HG02943 (cell line): ENCODE measurements around the gene INTS11.

Source experiments
- ATAC-seq: cut with Tn5 transposase; IDR thresholded peaks from one replicate; pipeline ENCODE4 v1.9.1; 2021; ENCODE audit warnings: mild to moderate bottlenecking, low read depth, moderate library complexity; ENCODE audit not compliant: unreplicated experiment

Gene INTS11

DNA sequence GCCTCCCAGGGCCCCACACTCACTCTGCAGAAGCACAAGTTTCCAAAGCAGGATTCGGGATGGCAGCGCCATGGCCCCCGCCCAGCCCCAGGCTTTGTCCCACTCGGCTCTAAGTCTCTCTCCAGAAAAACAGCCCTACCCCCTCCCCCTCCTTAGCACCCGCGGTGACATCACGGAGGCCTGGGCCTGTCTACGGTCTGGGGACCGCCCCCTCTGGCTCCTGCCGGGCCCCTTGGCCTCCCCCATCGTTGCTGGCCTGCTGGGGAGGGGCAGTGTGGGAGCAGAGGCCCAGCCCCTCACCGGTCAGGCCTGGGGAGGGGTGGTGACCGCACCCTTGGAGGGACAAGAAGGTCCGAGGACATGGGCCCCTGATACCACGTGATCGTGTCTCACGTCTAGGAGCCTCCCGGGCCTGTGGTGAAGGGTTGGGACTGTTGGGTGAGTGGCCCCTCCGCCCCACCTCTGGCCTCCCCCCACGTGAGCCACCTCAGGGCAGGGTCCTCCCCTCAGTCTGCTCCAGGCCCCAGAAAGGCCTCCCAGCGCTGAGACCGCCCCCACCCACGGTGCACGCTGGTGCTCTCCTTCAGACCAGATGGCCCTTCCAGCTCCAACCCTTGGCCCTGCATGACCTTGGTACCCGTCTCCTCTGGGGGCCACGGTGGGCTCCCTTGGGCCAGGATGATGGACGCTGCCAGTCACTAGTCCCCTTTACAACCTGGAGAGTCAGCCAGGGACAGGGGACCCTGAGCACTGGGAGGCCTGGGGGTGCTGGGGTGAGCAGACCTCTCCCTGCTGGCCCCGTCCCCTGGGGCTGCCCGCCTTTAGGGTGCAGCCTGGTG lies 34.2 kb upstream of the INTS11 start, which contains the start of gene MXRA8:
MXRA8 (minus strand) TSS at position 123 of the 839 bp plus-strand sequence; CDS start at position 72, 51 bp downstream.
- no peak for ATAC-seq

DNA sequence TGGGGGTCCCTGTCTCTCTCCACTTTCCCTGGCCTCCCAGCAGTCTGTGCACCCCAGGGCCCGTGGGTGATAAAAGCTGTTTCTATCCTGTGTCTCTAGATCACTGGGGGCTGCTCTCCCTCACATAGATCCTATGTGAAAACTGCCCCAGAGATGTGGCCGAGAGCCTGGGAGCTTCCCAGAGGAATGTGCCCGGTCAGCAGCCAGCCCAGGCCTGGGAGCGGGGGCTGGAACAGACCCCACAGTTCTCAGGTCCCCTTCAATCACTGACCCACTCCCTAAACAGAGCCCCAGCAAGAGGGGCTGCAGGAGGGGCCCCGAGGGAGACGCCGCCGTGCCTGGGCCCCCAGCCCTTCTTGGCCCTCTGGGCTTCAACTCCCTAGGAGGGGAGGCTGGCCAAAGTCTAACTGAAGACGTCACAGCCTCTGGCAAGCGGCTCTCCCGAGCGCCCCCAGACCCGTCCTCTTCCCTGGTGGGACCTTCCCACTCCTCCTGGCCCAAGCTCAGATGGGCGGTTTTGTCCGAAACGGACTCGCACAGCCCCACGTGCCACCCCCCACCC lies 33.5 kb upstream of the INTS11 start:
- no peak for ATAC-seq

DNA sequence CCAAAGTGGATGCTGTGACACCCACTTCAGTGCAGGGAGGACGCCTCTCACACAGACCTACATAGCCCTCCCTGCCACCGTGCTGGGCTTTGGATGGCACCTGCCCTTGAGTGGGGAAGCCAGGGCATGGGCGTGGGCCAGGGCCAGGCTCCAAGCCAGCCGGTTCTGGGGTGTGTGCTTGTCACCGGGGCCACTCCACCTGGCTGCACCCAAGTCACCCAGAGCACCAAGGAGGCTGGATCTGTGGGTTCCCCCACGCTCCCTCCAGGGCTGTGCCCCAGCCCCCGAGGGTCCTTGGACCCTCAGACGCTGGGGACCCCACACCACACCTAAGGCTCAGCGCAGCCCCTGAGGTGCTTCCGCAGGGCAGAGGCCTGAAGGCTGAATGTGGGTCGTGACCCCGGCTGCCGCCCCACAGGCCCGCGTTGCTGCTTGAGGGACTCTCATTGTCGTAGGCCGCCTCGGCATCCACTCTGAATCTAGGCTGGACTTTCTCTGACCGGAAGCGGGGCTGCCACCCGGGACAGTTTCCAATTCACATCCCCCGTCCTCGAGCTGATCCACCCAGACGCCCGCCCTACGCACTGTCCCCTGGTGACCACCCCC lies 32.4 kb upstream of the INTS11 start:
- no peak for ATAC-seq

DNA sequence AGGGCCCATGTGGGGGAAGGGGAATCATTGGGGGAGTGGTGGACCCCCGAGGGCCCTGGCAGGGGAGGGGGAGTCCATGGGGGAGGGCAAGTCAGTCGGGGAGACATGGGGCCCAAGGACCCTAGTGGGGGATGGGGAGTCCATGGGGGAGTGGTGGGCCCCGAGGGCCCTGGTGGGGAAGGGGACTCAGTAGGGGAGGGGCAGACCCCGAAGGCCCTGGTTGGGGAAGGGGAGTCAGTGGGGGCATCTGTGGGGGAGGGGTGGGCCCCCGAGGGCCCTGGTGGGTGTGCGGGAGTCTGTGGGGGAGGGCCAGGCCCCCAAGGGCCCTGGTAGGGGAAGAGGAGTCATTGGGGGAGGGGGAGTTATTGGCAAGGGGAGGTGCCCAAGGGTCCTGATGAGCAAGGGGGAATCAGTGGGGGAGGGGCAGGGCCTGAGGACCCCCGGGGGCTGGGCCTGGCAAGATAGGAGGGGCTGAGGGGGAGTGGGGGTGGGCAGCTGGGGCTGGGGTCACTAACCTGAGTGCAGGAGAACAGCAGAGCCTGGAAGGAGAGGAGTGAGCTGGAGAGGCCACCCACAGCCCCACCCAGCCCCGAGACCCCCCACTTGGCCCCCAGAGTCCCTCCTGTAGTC lies 31.8 kb upstream of the INTS11 start:
- no peak for ATAC-seq

DNA sequence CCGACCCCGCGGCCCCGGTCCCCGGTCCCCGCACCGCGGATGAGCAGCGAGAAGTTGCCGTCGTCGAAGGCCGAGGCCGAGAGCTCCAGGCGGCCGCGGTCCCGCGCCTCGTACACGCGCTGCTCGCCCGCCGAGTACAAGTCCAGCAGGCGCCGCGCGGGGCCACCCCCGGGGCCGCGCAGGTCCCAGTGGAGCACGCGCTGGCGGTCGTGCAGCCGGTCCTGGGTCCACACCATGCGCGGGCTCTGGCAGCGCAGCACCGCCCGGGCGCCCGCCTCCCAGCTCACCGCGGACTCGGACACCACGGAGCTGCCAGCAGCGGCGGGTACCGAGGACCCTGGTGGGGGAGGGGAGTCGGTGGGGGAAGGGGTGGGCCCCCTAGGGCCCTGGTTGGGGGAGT lies 31.0 kb upstream of the INTS11 start:
- ATAC-seq = no peak

DNA sequence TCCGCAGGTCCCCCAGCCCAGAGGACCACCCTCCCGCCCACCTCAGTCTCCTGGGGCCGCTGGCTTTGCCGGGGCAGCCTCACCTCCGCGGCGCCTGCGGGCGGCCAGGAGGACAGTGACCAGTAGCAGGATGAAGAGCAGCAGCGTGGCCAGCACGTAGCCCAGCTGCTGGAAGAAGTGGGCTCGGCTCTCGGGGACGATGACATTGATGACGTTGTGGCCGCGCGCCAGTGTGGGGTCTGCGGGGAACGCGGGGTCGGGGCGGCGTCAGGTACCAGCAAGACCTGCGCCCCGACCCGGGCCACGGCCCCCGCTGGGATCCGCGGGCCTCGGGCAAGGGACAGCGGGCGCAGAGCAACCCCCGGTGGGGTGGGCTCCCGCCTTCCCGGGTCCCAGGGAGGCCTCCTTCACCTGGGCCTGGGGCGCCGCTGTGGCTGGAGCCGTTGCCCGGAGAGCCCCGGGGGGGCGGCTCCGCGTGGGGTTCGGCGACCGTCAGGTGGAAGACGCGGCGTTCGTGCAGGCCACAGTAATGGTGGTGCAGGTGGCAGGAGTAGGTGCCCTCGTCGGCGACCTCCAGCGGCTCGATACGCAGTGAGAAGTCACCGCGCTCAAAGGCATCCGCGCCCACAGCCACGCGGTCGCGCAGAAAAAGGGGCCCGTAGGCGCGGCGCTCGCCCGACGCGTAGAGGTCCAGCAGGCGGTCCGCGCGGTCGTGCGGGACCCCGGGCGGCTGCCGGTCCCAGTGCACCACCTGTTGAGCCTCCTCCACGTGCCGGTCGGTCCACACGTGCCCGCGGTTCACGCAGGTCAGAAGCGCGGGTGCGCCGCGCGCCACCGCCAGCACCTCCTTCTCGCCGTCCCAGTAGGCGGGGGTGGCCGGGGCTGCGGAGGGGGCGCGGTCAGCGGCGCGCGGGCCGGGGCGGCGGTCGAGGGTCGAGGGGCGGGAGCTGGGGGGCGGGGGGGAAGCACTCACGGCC lies 30.1 kb upstream of the INTS11 start:
- ATAC-seq = no peak

DNA sequence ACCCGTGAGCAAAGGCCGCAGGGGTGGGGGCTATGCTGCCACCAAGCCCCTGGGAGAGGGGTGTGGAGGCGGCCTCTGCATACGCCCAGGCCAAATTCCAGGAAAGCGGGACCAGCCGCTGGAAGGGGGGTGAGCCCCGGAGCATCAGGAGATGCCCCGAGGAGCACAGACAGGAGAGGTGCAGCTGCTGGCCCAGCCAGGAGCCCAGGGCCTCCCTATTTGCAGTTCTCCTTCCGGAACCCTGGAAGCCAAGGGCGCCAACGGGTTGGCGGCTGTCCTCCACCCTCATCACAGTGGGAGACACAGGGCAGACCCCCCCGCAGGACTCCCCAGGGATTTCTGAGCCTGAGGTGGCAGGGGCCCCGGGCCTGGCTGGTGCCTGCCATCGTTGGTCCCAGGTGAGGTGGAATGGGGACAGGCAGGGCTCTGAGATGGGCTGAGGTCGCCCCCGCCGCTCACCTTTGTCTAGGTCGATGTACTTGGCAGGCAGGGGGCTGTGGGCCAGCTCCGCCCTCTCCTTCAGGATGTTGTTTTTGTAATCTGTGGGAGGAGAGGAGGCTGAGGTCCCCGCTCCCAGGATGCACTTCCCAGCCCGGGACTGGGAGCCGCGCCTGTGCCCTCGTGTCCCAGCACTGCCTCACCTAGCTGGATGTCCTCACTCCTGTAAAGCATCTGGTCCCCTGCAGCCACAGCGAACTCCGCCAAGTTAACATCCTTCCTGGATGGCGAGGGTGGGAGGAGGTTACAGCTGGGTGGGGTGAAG lies 29.1 kb upstream of the INTS11 start:
- no peak for ATAC-seq

DNA sequence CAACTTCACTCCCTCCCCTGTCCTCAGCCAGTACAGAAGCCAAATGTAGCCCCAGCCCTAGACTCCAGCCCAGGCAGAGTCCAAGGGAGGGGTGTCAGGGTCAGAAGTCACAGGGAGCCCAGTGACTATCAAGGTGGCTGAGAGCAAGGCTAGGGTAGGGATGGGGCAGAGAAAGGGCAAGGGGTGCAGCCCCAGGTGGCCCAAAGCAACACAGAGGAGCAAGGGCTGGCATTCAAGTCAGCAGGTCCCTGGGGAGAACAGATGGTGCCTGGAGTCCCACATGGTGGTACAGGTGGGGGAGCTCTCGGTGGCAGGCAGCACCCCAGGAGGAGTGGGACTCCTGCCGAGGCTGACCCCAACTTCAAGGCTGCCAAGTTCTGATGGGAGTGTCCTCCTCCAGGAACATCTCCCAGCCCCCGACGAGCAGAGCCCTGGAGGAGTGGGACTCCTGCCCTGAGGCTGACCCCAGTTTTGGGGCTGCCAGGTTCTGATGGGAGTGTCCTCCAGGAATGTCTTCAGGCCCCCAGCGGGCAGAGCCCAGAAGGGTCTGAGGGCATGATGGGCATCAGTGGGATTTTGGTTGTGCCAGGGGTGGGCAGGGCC lies 28.4 kb upstream of the INTS11 start:
- ATAC-seq = no peak

DNA sequence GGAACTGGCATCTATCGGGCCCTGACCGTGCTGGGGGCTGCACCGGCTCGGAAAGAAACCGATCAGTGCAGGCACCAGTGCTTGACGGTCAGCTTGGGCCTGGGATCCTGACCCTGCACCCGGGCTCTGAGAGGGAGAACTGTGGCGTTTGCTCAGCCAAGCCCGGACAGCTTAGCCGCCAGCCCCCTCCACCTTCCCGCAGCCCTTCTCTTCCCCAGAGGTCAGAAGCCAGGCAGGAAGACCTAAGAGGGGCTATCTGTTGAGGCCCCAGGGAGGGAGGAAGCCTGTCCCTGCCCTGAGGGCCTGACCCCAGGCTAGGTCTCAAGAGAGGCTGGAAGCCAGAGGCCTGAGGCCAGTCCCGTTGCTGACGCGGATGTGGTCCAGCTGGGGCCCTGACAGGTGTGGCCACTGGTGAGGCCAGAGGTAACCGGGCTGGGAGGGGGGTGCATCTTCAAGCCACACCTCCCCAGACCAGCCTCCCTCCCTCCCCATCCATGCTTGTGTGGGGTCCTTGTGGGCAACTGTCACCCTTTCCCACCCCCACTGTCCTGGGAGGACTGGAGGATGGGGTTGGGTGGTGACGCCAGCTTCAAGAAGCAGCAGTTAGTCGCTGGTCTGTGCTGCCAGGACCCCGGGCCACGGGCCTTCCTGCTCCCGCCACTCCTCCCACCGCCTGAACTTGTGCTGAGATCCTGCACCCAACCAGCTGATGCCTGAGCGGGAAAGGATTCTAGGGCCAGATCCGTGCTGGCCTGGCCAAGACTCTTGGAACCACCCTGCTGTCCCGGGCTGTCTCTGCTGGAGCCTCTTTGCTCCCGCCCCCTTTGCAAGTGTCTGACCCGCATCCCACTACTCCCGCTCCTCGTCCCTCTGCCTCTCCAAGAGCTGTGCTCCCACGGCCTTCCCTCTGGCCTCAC lies 27.3 kb upstream of the INTS11 start:
- ATAC-seq = no peak

DNA sequence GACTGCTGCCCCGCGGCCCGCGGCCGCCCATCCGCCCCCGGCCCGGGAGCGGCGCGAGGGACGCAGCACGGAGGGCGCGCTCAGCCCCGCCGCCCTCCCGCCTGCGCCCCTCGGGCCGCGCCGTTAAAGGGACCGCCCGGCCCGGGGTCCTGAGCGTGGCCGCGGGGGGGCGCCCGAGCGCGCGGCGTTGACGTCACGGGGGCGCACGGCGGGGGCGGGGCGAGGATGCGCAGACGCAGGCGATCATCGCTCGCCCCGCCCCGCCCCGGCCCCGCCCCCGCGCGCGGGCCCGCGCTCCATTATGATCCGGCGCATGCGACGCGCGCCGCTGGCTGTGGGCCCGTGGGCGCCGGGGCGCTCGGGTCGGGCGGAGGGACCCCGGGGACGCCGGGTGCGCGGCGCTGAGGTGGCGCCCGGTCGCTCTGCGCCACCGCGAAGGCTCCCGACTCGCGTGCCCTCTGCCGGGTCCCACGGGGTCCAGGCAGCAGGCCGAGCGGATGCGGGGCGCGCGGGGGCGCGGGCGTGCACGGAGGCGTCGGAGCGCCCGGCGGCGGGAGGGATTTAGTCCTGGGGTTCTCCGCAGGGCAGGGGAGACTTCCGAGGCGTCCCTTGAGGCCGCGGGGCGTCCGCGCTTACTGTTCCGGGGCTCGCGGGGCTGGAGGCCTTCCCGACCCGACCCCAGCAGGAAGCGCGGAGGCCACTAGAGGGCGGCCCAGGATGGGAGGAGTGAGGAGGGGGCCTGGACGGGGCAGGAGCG lies 25.0 kb upstream of the INTS11 start, which contains the start of gene DVL1:
DVL1 (minus strand) TSS at position 163 of the 757 bp plus-strand sequence. CDS start 353 bp downstream, outside the sequence.
- ATAC-seq = no peak

DNA sequence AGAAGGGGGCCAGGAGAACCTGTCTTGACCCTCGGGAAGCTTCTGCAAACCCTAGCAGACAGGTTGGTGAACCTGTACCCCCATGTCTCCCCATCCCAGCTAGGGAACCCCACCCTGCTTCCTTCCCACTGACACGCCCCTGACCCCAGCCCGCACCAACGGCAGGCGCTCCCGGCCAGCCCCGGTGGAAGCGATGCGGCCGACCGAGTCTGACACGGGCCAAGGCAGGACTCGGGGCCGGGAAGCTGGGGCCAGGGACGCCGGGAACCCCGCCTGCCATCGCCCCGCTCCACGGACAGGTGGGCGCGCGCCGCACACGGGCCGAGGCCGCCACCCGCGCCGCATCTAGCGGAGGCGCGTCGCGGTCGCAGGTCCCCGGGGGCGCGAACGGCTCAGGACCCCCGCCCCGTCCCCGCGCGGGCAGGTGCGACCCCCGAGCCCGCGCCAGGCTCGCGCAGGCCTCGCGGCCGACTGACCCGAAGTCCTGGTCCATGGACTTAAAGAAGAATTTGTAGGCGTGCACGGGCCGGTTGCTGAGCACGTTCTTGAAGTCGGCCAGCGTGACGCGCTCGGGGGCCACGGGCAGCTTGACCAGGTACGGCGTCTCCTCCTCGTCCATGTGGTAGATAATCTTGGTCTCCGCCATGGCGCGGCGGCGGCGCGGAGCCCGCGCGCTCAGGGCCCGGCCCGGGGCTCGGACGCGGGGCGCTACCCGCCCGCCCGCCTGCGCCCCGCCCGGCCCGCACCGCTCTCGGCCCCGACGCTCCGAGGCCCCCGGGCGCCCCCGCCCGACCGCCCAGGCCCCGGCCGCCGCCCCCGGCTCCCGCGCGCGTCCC lies 24.2 kb upstream of the INTS11 start:
- no peak for ATAC-seq

DNA sequence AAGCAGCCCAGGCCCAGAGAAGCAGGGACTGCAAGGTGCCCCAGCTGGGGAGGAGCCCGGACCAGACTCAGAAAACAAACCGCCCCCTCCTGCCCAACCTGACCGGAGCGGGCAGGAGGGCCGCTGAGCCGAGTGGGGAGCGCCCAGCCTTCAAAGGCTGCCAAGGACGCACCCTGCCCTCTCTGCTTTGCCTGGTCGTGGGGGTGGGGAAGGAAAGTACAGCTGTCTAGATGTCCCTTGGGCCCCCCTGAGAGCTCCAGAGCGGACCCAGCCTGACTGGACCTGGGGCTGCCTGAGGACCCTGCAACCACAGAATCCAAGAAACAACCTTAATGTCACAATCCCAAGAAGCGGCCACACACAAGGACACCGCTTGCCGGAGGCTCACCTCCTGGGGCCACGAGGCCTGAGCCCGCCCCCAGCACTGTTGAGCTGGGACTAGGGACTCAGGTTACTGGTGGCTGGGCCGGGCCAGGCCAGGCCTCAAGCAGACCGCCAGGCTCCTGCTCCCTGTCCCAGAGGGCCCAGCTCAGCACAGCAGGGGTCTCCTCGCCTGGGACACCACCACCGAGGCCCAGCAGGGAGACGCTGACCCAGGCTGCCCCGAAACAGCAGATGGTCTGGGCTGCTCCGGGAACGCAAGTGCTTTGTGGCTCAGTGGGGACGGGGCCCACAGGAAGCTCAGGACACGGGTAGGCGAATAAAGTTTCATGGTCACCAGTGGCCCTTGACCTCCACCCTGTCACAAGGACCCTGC lies 23.4 kb upstream of the INTS11 start:
- no peak for ATAC-seq

DNA sequence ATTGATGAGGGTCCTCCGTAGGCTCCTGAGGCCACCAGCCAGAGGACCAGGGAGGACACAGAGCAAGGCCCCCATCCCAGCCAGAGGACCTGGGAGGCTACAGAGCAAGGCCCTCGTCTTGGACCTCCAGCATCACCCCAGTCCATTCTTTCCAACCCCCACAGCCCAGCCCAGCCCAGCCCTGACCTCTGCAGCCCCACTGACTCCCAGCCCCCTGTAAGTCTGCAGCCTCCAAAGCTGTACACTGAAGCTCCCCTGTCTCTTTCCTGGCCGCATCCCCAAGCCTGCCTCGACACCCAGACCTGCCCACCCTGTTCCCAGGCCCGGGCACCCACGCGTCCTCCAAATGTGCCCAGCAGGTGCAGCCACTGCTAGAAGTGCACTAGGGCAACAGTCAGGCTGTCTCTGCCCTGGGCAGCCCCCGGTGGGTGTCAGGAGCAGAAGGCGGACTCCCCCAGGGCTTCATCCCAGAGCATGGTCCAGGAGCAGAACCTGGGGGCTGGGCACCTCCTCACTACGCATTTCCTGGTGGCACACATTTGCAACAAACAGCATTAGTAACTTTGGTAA lies 22.7 kb upstream of the INTS11 start:
- no peak for ATAC-seq

DNA sequence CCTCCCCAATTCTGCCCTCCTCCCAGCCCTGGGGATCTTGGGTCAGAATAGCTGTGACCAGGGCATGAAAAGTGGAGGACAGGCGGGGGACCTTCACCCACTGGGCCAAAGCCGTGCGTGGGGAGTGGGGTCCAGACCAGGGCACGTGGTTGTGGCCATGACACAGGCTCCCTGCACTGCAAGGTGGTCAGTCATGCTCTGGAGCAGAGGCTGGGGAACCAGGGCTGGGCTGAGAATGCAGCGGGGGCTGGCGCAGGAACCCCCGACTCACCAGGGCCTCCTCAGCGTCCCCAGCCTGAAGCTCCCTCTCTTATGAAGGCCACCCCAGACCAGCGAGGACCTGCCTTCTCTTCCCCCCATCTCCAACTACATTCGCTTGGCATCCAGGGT lies 22.0 kb upstream of the INTS11 start:
- ATAC-seq = no peak

DNA sequence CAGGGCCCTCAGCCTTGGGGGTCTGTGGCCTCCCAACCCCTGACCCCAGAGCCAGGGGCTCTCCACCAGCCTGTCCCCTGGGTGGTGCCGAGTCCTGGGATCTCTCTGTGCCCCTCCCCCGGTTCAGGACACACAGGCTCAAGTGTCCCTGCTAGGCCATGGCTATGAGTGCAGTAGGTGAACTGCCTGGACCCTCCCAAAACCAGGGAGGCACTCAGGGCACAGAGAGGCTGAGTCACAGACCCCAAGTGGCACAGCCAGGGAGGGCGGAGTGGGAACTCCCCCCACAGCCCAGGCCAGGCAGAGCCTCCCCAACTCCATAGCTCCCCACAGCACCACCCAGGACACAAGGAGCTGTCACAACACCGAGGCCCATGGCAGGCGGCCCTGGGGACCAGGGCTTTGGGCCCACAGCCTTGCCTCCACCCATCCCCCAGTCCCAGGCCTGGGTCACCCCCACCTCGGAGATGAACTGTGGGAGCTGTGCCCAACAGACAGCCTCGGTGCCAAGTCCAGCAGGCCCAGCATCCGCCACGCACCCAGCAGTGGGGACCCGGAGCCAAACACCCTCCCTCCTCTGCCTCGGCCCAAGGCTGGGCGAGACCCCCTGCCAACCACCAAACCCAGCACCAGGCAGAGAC lies 21.5 kb upstream of the INTS11 start:
- no peak for ATAC-seq
